Omental fat pad (tissue), 4 donors: ENCODE measurements around the gene ZBTB44. TPM values are rescaled to one million over a fixed set of nuclear protein-coding genes. Genes with fewer than 3 reads are reported as not detected.

ENCODE experiments used
- ATAC-seq: fragments of 150-250 bp; one replicate; pipeline ENCODE4 v1.9.1; 2016; ENCODE audit warnings: mild to moderate bottlenecking, moderate library complexity; ENCODE audit not compliant: low FRiP score
- DNase-seq: peaks from one replicate; pipeline ENCODE4 v3.0.0-alpha.2; 2019; ENCODE audit warnings: low spot score
- CTCF ChIP-seq, 3 donors: fragments of 450-650 bp; IDR thresholded peaks; one replicate each; pipeline ENCODE4 v1.5.1; 2016 to 2017; ENCODE audit warnings: antibody characterized with exemption in 3 of 3, mild to moderate bottlenecking in 3 of 3, moderate library complexity in 2 of 3
- total RNA-seq, 4 donors: library from RNA; depleted of rRNA; stranded (reverse); fragments of >200 nt; gene quantifications; one replicate each; pipeline ENCODE4 v1.1.0, GENCODE V29; 2016

ZBTB44 gene
- total RNA-seq, 4 donors from 2014 or later = 37.0 to 81.0 (median 46.6) TPM

- TF ChIP-seq CTCF (IDR thresholded peaks at IDR 0.05) = no peak
- DNase-seq = no peak
- ATAC-seq = no peak
These were observed 110.7 kb downstream of the ZBTB44 start for GRCh38 chr11:130203766-130204702.

- DNase-seq = no peak
- ATAC-seq = no peak
- TF ChIP-seq CTCF (IDR thresholded peaks at IDR 0.05) = no peak
These were observed 111.7 kb downstream of the ZBTB44 start for GRCh38 chr11:130202818-130203689.

- ATAC-seq (no peak), DNase-seq (no peak)
- TF ChIP-seq CTCF (IDR thresholded peaks at IDR 0.05) = no peak
These were observed 112.5 kb downstream of the ZBTB44 start for GRCh38 chr11:130202009-130202817.

GRCh38 chr11:130201026-130201425, 113.7 kb downstream of the ZBTB44 start:
- DNase-seq (no peak), ATAC-seq (no peak)
- no peak for TF ChIP-seq CTCF (IDR thresholded peaks at IDR 0.05)

GRCh38 chr11:130199792-130200191, 114.9 kb downstream of the ZBTB44 start:
- no peak for DNase-seq
- ATAC-seq = no peak
- no peak for TF ChIP-seq CTCF (IDR thresholded peaks at IDR 0.05)

GRCh38 chr11:130198964-130199363, 115.8 kb downstream of the ZBTB44 start:
- TF ChIP-seq CTCF (IDR thresholded peaks at IDR 0.05) = no peak
- no peak for ATAC-seq
- DNase-seq = no peak
